Right atrium auricular region (tissue), 2 donors: ENCODE data around the gene SLC1A1. TPM values are rescaled to one million over a fixed set of nuclear protein-coding genes. Genes with fewer than 3 reads are reported as not detected.
A peak's percentile ranks its signal among the peaks of the same experiment; 100 is the strongest.

Experiments
- DNase-seq: peaks from one replicate; pipeline ENCODE4 v3.0.0-alpha.2; 2019; ENCODE audit warnings: low spot score
- H3K27ac ChIP-seq, 2 donors: fragments of 200-600 bp; sonication (generic); 1 replicate in 1 of 2; 2 replicates in 1 of 2; pipeline ENCODE4 v1.5.1; 2016 to 2019
- H3K27me3 ChIP-seq, 2 donors: fragments of 200-600 bp; sonication (generic); one replicate each; pipeline versions ENCODE4 v1.5.1 to v1.6.0; 2017 to 2019
- H3K36me3 ChIP-seq: fragments of 200-600 bp; sonication (generic); one replicate; pipeline ENCODE4 v1.5.1; 2016
- H3K4me1 ChIP-seq, 2 donors: fragments of 200-600 bp; sonication (generic); one replicate each; pipeline versions ENCODE4 v1.5.1 to v1.6.0; 2017 to 2019
- H3K4me3 ChIP-seq, 2 donors: fragments of 200-600 bp; sonication (generic); 1 replicate in 1 of 2; 2 replicates in 1 of 2; pipeline ENCODE4 v1.5.1; 2017 to 2019; ENCODE audit warnings: mild to moderate bottlenecking in 1 of 2, moderate library complexity in 1 of 2
- H3K9me3 ChIP-seq, 2 donors: fragments of 200-600 bp; sonication (generic); one replicate each; pipeline ENCODE4 v1.5.1; 2019
- total RNA-seq, 2 donors: library from RNA; depleted of rRNA; stranded (reverse); fragments of >200 nt; gene quantifications; one replicate each; pipeline ENCODE4 v1.1.0, GENCODE V29; 2016
- TF ChIP-seq, protein P1 (sequence below), 2 donors: fragments of 200-600 bp; sonication (generic); IDR thresholded peaks; one replicate each; pipeline ENCODE4 v1.5.1; 2019; ENCODE audit warnings: antibody characterized with exemption in 2 of 2

SLC1A1 gene
- total RNA-seq, 2 donors from 2014 or later, result 2.6 to 2.9 TPM

DNA sequence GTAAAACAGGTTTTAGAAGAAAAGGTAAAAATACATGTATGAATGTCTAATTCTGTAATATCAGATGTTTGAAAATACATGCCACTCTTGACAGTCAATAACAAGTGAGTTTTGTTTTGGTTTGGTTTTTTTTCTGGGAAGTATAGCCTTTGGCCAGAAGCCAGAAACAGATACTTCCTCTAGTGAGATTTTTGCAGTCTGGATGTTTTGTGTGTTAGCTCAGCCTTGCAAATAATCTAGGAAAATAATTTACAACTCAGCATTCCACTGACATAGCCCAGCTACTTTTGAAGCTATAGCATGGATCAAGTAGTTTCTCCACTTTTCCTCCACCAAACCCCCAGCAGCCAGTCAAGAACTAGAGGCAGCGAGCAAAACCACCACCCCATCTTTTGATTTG, 56.7 kb downstream of the SLC1A1 start:
- Histone ChIP-seq H3K9me3 (no peaks in the 10 kb centered on the region), H3K4me3 (no peak overlapping the region), H3K27me3 (no peaks in the 10 kb centered on the region), H3K4me1 (peaks cover 0 to 15% of the 10 kb centered on the region in 2 donors), H3K27ac (no peak overlapping the region), H3K36me3 (no peaks in the 10 kb centered on the region)
- no peak for DNase-seq
- TF ChIP-seq, protein P1, sequence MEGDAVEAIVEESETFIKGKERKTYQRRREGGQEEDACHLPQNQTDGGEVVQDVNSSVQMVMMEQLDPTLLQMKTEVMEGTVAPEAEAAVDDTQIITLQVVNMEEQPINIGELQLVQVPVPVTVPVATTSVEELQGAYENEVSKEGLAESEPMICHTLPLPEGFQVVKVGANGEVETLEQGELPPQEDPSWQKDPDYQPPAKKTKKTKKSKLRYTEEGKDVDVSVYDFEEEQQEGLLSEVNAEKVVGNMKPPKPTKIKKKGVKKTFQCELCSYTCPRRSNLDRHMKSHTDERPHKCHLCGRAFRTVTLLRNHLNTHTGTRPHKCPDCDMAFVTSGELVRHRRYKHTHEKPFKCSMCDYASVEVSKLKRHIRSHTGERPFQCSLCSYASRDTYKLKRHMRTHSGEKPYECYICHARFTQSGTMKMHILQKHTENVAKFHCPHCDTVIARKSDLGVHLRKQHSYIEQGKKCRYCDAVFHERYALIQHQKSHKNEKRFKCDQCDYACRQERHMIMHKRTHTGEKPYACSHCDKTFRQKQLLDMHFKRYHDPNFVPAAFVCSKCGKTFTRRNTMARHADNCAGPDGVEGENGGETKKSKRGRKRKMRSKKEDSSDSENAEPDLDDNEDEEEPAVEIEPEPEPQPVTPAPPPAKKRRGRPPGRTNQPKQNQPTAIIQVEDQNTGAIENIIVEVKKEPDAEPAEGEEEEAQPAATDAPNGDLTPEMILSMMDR (IDR thresholded peaks at IDR 0.05), result no peak

DNA sequence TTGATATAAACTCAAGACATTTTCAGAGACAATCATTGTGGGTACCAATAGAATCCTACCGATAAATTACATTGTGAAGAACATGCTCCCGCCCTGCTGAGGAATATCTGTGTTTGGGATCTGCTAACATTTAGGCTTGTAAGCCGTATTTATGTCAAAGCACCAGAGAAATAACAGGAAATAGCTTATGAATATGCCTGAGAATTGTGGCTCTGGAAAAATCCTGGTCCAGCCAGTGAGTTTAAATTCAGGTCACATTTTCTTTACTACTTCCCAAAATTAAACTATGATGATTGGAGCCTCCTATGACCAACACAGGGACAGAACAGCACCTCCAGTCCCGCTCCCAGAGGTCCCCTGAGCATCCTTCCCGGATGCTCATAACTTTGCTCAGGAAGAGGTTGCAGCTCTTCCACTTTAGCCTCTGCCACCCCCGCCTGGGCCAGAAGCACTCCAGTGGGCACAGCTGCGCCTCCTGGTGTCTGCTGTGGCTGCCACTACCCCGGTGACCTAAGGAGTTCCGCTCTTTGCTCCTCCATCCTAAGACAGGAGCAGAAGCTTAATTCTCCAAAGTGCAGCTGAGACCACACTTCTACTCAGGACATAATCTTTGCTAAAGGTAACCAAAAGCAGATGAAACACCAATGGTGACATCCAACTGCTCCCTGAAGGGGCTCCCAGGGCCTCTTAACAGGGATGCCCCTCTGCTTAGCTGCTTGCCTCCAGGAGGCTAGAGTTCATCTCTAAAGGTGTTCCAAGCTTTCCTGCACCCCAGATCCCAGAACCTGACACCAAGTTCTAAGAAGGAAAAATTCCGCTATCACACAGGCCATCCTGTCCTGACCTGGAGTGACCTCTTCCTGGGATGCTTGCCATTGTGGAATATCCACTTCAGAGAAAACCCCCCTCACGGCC, 58.8 kb downstream of the SLC1A1 start:
- H3K9me3 ChIP-seq, result no peaks in the 10 kb centered on the region
- TF ChIP-seq, protein P1 (IDR thresholded peaks at IDR 0.05), result peak in 1 of 2 donors; percentile 48
- H3K4me3 ChIP-seq, result no peak overlapping the region
- H3K27me3 ChIP-seq, result no peaks in the 10 kb centered on the region
- DNase-seq, result no peak
- peaks cover 0 to 15% of the 10 kb centered on the region in 2 donors for H3K4me1 ChIP-seq
- H3K36me3 ChIP-seq, result no peaks in the 10 kb centered on the region
- peak overlapping the region; percentile 23 to 42 for H3K27ac ChIP-seq

DNA sequence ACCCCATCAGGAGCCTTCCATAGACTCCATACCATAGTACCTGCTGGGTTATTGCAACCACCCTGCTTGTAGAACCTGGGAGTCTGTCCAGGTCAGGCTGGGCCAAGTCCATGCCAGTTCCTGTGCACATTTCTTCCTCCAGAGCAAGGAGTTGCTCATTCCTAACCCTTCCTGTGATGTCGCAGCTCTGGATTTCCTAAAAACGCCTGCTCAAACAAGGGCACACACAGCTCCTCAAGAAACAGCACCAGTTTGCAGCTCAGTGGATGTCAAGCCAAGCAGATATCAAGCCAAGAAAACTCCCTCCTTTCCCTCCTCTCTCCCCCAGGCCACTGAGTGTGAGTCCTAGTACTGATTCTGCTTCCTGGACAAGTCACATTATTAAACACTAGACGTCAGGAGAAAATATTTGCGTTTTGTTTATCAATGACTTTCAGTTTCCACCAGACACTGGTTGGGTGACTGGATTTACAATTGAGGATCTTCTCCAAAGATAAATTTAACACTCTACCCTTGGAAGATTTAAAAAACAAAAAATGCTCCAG, 59.6 kb downstream of the SLC1A1 start:
- H3K4me3 ChIP-seq, result no peak overlapping the region
- TF ChIP-seq, protein P1 (IDR thresholded peaks at IDR 0.05), result no peak
- no peaks in the 10 kb centered on the region for H3K27me3 ChIP-seq
- H3K27ac ChIP-seq, result peak overlapping the region; percentile 23 to 42
- no peaks in the 10 kb centered on the region for H3K9me3 ChIP-seq
- H3K36me3 ChIP-seq, result no peaks in the 10 kb centered on the region
- DNase-seq, result no peak
- peaks cover 0 to 15% of the 10 kb centered on the region in 2 donors for H3K4me1 ChIP-seq

DNA sequence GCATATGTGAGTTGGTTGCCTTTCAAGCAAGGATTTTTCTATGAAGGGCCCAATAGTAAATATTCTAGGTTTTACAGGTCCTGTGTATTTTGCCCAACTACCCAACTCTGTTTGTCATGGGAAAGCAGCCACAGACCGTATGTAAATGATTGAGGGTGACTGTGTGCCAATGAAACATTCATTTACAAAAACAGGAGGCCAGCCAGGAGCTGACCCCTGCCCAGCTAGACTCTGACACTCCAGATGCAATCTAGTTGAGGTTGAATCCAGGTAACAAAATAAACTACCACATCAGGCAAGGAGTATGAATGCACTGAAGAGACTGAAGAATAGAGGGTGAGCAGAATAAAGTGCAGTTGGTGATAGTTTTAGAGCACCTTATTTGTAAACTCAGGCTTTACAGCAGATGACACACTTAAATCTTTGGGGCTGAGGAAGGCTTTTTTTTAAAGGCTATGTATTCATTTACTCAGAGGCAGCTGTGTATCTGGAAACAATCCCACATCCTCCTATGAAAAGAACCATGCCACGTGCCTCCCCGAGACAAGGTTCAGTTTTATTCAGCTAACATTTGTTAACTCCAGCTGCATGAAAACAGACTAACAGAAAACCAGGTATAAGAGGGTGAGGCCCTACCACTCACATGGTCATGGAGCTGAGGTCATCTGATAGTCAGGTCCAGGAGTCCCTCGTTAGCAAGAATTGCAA, 60.7 kb downstream of the SLC1A1 start:
- Histone ChIP-seq H3K27ac (no peak overlapping the region), H3K9me3 (no peaks in the 10 kb centered on the region), H3K4me1 (peaks cover 0 to 15% of the 10 kb centered on the region in 2 donors), H3K36me3 (no peaks in the 10 kb centered on the region), H3K4me3 (no peak overlapping the region), H3K27me3 (no peaks in the 10 kb centered on the region)
- no peak for DNase-seq
- TF ChIP-seq, protein P1 (IDR thresholded peaks at IDR 0.05), result no peak

DNA sequence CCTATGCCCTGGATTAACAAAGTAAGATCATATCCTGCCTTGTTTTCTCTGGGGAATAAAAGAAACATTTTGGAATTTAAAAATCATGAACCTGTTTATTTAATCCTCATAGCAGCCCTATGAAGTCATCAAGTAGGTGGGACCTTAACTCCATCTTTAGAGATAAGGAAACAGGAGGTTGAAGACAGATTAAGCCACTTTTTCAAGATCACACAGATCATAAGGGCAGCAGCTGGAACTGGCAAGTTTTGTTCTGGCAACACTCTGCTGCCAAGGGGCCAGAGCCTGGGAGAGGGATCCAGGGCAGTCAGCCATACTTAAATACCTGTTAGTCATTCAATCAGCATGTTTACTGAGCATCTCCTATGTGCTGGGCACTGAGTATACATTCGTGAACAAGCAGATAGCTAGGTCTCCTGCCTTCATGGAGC, 63.7 kb downstream of the SLC1A1 start:
- Histone ChIP-seq H3K9me3 (no peaks in the 10 kb centered on the region), H3K27ac (peak overlapping the region; percentile 8 to 41), H3K4me1 (peaks cover 0 to 14% of the 10 kb centered on the region in 2 donors), H3K4me3 (no peak overlapping the region), H3K27me3 (no peaks in the 10 kb centered on the region), H3K36me3 (no peaks in the 10 kb centered on the region)
- no peak for DNase-seq
- TF ChIP-seq, protein P1 (IDR thresholded peaks at IDR 0.05), result no peak
